ENCODE results near the gene TNFRSF1B. TPM values are rescaled to one million over a fixed set of nuclear protein-coding genes. Genes with fewer than 3 reads are reported as not detected.
"Not testable (repeated sequence)": the region's sequence is repeated elsewhere in the genome, so short reads cannot be mapped to it uniquely, and the experiment has no call there.

The TNFRSF1B gene
- total RNA-seq, 1 donor from 2014 or later = 67.0 TPM

- H3K36me3 ChIP-seq = peaks cover 26% of the 10 kb centered on the region
- H3K4me1 ChIP-seq = peaks cover 18% of the 10 kb centered on the region
- intact Hi-C loops (cut with DNase I) = loop anchor here (5.0 kb wide), 1 partner anchor 82 kb away; no protein-coding TSS in a partner anchor
- no peak overlapping the region for H3K4me3 ChIP-seq
- no peaks in the 10 kb centered on the region for H3K9me3 ChIP-seq
- H3K27me3 ChIP-seq (ENCODE audit: low read depth) = no peaks in the 10 kb centered on the region
- DNase-seq = peak; percentile 86
- no peak overlapping the region for H3K27ac ChIP-seq
- peak; percentile 97 for TF ChIP-seq CTCF (IDR thresholded peaks at IDR 0.05)
- ATAC-seq = peak; percentile 90 to 92
Measured at GRCh38 chr1:12208764-12209494, 42.1 kb downstream of the TNFRSF1B start.

- DNase-seq (no peak), ATAC-seq (peak in 1 of 2 donors; percentile 5)
- H3K4me1 ChIP-seq = peaks cover 18% of the 10 kb centered on the region
- peaks cover 22% of the 10 kb centered on the region for H3K36me3 ChIP-seq
- TF ChIP-seq CTCF (IDR thresholded peaks at IDR 0.05) = no peak
- intact Hi-C loops (cut with DNase I) = loop anchor here (5.0 kb wide), 1 partner anchor 82 kb away; no protein-coding TSS in a partner anchor
- no peak overlapping the region for H3K4me3 ChIP-seq
- H3K27ac ChIP-seq = no peak overlapping the region
- H3K27me3 ChIP-seq (ENCODE audit: low read depth) = no peaks in the 10 kb centered on the region
- no peaks in the 10 kb centered on the region for H3K9me3 ChIP-seq
Measured at GRCh38 chr1:12209495-12209832, 42.7 kb downstream of the TNFRSF1B start.

- no peak for DNase-seq
- Histone ChIP-seq H3K27me3 (ENCODE audit: low read depth) (no peaks in the 10 kb centered on the region), H3K4me3 (no peak overlapping the region), H3K9me3 (no peaks in the 10 kb centered on the region), H3K36me3 (no peaks in the 10 kb centered on the region), H3K4me1 (no peaks in the 10 kb centered on the region), H3K27ac (no peak overlapping the region)
- intact Hi-C loops (cut with DNase I) = no loop called here
- no peak for TF ChIP-seq CTCF (IDR thresholded peaks at IDR 0.05)
- ATAC-seq = no peak
Measured at GRCh38 chr1:12215118-12215961, 48.5 kb downstream of the TNFRSF1B start.

- intact Hi-C loops (cut with DNase I) = no loop called here
- DNase-seq (no peak), ATAC-seq (no peak)
- H3K4me1 ChIP-seq = no peaks in the 10 kb centered on the region
- no peaks in the 10 kb centered on the region for H3K9me3 ChIP-seq
- H3K27ac ChIP-seq = no peak overlapping the region
- no peak overlapping the region for H3K4me3 ChIP-seq
- TF ChIP-seq CTCF (IDR thresholded peaks at IDR 0.05) = no peak
- H3K27me3 ChIP-seq (ENCODE audit: low read depth) = no peaks in the 10 kb centered on the region
- H3K36me3 ChIP-seq = no peaks in the 10 kb centered on the region
Measured at GRCh38 chr1:12219800-12220199, 53.0 kb downstream of the TNFRSF1B start.

GRCh38 chr1:12220890-12221289, 54.1 kb downstream of the TNFRSF1B start:
- Histone ChIP-seq H3K9me3 (no peaks in the 10 kb centered on the region), H3K36me3 (no peaks in the 10 kb centered on the region), H3K27me3 (ENCODE audit: low read depth) (no peaks in the 10 kb centered on the region), H3K4me1 (no peaks in the 10 kb centered on the region), H3K27ac (no peak overlapping the region), H3K4me3 (no peak overlapping the region)
- ATAC-seq (no peak), DNase-seq (no peak)
- intact Hi-C loops (cut with DNase I) = no loop called here
- no peak for TF ChIP-seq CTCF (IDR thresholded peaks at IDR 0.05)

- not testable (repeated sequence) for ATAC-seq
Measured at GRCh38 chr1:12222700-12223099, 55.9 kb downstream of the TNFRSF1B start.

GRCh38 chr1:12224092-12224491, 57.3 kb downstream of the TNFRSF1B start:
- H3K36me3 ChIP-seq; H3K4me3 ChIP-seq; H3K4me1 ChIP-seq; H3K27ac ChIP-seq; intact Hi-C loops (cut with DNase I); H3K9me3 ChIP-seq; DNase-seq; ATAC-seq; H3K27me3 ChIP-seq (ENCODE audit: low read depth): not testable (repeated sequence)

More at GRCh38 chr1:12222700-12223099, 55.9 kb downstream of the TNFRSF1B start:
- H3K36me3 ChIP-seq; H3K4me3 ChIP-seq; H3K27me3 ChIP-seq (ENCODE audit: low read depth); H3K27ac ChIP-seq; intact Hi-C loops (cut with DNase I); H3K9me3 ChIP-seq; DNase-seq; H3K4me1 ChIP-seq: not testable (repeated sequence)

All from lower lobe of right lung (tissue), 2 donors.